SKM-1 (cell line): Measurements from ENCODE around the gene POC1A.

Experiments
- DNase-seq: peaks from one replicate; lab custom pipeline; 2025; ENCODE audit not compliant: unreplicated experiment; lab: John Stamatoyannopoulos, UW

POC1A gene

GRCh38 chr3:52108302-52109232, 45.7 kb downstream of the POC1A start:
- DNase-seq: no peak

DNA sequence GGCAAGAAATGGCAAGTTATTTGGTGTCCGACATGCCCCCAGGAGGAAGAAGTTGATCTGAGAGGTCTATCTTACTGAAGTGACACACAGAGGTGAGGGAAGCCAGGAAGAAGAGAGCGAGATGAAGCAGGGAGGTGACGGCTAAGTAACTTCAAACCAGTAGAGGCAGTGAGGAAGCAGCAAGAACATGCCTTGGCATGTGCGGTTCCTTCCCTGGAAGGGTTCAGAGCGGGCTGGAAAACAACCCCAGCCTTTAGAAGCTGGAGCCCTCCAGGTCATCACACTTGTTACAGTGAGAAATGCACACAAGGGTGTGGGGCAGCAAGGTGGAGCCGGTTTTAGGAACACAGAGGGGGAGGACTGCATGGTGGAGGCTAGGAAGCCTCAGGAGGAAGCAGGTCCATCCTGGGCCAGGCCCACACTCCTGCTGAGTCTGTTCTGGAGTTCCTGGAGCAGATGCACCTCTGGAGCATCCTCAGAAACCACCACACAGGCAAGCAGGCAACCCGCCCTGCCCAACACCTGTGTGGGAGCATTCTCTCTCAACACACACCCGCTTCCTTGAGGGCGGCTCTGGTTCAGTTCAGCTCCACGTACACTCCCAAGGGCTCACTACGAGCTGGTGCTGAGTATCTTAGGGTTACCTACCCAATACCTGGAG, 47.1 kb downstream of the POC1A start:
- no peak for DNase-seq

DNA sequence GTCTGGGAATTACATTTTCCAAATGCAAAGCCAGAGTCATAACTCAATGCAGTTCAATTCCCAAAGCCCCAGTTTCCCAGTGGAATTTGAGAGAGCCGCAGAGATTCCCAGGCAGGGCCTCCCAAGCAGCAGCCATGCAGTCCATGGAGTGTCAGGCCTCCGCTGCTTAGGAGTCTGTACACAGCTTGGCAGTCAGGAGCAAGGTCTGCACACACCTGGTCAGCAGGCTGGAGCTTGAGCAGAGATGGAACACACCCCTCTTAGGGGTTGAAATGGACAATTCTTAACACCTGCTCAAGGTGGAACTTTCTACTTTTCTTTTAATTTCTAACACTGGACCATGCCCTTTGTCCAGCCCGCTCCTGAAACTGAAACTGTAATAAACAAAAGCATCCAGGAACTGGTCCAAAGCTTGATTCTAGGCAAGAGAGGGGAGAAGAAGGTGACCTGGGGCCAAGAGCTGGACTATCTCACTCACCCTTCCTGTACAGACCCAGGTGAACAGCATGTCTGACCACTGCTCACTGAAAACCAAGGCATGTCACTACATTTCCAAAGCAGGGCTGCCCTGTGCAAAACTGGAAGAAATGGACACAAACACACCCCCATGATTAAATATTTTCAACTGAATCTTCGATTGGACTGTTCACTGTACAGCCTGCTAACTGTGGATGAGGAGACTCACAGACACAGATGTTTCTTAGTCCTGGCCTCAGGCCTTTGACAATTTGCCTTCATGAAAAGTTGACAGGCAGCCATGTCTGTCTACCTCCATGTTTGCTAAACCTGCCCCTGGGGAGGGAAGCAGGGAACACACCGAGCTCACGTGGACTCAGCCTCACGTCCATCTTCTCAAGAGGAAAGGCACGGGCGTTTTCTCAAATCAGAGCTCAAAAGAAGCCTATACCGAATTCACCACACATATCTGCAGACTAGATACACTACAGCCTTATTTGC, 49.3 kb downstream of the POC1A start:
- no peak for DNase-seq

- no peak for DNase-seq
Measured at GRCh38 chr3:52102934-52103333, 51.3 kb downstream of the POC1A start.

GRCh38 chr3:52099001-52099401, 55.2 kb downstream of the POC1A start:
- no peak for DNase-seq

DNA sequence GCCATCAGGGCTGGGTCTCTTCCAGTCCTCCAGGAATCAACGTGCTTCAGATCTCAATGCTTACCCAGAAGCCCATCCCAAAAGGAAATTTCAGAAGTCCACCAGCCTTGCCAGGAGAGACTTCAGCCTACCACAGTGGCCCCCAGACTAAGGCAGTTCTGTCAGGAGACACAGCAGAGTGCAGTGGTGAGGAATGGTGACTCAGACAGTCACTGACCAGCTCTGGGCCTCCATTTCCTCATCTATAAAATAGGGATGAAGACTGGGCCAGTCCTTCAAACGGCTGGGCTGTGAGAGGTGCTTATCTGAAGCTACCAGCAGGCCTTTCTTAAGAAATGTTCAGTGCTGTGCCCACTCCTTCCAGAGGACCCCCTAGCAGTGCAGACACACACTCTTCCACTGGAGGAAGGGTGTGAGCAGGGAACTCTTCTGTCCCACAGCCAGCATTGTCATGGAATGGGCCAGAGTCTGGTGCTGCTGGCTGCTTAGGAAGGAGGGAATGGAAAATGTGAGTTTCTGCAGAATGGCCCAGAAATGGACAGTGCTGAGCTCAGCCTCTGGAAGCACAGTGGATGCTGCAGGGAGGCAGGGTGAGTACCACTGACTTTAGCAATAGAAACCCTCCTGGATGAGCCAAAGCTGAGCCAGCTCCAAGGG, 56.2 kb downstream of the POC1A start:
- no peak for DNase-seq

- DNase-seq: no peak
Measured at GRCh38 chr3:52095990-52096775, 58.0 kb downstream of the POC1A start.

GRCh38 chr3:52094571-52095485, 59.4 kb downstream of the POC1A start:
- no peak for DNase-seq

- DNase-seq: no peak
Measured at GRCh38 chr3:52093756-52094545, 60.3 kb downstream of the POC1A start.

DNA sequence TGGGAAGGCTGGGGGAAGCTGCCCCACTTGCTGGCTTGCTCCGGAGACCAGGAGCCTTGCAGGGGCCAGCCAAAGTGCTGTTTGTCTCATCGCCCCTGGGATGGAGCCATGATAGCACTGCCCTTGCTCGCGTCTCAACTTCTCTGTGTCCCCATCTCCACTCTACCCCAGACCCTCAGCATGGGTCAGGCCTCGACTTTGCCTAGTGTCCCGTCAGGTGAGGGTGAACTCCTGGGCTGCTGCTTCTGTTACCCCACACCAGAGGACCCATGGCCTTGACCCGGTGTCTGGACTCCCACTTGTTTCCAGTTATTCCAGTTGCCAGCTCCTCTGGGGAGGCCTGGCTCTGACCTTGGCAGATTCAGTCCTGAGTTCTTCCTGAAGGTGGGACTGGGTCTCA, 61.3 kb downstream of the POC1A start:
- no peak for DNase-seq

DNA sequence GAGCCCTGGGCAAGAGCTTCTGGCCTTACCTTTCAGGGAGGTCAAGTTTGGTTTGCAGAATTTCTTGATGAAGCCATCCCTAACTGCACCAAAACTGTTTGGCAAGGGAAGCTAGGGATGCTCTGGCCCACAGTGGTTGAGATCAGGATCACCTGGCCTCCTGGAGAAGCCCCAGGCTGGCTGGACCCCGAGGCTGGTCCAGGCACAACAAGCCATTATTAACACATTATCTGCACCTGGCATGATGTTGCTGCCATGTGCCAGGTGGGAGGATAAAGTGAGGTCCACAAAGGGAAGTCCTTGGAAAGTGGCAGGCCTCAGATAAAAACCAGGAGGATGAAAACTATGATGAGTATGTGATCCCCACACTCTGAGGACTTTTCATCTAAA, 62.0 kb downstream of the POC1A start:
- no peak for DNase-seq

DNA sequence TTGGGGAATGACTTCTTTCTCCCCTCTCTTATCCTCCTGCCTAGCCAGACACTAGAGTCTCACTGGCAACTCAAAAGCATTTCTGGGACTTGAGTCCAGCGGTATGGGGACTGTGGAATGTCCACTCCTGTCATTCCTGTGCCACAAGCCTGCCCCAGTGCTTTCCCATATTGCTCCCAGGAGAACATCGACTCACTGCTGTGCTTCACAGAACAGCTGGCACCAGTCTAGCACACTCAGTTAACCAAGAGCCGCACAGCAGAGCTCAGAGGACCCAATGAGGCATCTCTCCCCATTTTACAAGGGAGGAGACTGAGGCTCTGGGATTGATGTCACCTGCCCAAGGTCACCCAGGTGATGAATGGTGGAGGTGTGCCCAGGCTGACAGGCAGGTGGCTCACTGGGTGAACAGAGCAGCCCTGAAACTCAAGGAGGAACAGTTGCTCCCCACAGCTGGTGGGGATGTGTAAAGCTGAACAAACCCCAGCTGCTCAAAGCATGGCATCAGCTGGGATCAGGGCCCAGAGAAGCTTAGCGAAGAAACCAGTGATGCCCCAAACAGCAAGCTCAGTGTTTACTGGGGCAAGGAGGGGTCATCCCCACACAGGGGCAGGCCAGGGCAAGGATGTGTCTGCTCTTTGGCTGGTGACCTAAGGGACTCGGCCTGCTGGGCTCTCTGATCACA, 62.5 kb downstream of the POC1A start:
- DNase-seq: no peak

- DNase-seq: no peak
Measured at GRCh38 chr3:52090933-52091468, 63.2 kb downstream of the POC1A start.

DNA sequence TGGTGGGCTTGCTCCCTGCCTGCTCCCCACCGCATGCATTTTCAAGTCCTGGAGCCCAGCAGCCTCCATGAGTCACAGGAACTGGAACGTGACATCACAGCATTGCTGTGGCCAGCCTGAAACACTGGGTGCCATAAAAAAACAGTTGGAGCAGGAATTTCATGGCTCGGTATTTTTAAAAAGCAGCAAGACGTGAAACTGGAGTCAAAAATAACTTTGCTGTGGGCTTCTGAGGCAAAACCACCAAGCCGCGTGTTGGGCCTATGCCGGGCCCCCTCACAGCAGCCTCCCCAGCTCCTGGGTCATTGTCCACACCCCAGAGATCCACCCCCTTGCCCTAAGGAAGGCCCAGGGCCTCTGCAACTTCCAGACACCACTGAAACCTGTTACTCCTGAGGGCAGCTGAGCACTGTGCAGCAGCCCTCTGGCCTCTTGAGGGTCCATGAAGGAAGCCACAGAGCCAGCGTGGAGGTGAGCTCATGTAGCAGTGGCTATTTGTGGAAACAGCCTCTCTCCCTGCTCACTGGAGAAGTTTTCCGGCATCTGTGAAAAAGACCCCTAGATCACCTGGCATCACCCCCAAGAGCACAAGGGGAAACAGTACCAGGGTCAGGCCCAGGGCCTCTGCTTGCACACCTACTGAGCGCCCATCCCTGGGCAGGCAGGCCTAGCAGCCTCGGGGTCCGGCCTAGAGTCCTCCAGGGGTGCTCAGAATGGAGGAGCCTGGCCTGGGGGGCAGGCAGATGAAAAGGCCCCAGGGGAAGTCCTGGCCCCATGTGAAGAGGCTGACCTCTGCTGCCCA, 63.9 kb downstream of the POC1A start:
- no peak for DNase-seq

- DNase-seq: no peak
Measured at GRCh38 chr3:52089691-52090090, 64.5 kb downstream of the POC1A start.
